Measurements from ENCODE around the gene ADAM12. TPM values are rescaled to one million over a fixed set of nuclear protein-coding genes. Genes with fewer than 3 reads are reported as not detected.
A peak's percentile ranks its signal among the peaks of the same experiment; 100 is the strongest.

ADAM12 gene
- total and polyA plus RNA-seq, 10 of the 15 experiments (the other 5 are each of a cell fraction or from before 2014, with no cell fraction given): under 0.01 to 0.62 (median 0.04) TPM; not detected in 5

DNA sequence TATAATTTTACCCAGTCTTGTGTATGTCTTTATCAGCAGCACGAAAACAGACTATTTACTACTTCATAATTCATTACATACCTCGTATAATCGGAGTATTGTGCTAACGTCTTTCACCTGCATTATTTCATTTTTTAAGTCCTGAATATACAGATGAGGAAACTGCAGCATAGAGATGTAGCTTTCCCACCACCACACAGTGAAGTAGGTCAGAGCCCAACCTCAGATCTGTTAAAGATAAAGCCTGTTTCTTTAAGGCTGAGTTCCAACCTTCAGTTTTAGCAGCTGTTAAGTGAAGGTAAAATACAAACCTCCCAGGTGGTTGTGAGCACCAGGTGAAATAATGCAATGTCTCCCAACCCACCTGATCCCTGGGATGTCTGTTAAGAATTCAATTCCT, 2.0 kb upstream of the ADAM12 start (continued):
- TF ChIP-seq, protein P1, sequence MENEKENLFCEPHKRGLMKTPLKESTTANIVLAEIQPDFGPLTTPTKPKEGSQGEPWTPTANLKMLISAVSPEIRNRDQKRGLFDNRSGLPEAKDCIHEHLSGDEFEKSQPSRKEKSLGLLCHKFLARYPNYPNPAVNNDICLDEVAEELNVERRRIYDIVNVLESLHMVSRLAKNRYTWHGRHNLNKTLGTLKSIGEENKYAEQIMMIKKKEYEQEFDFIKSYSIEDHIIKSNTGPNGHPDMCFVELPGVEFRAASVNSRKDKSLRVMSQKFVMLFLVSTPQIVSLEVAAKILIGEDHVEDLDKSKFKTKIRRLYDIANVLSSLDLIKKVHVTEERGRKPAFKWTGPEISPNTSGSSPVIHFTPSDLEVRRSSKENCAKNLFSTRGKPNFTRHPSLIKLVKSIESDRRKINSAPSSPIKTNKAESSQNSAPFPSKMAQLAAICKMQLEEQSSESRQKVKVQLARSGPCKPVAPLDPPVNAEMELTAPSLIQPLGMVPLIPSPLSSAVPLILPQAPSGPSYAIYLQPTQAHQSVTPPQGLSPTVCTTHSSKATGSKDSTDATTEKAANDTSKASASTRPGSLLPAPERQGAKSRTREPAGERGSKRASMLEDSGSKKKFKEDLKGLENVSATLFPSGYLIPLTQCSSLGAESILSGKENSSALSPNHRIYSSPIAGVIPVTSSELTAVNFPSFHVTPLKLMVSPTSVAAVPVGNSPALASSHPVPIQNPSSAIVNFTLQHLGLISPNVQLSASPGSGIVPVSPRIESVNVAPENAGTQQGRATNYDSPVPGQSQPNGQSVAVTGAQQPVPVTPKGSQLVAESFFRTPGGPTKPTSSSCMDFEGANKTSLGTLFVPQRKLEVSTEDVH (IDR thresholded peaks at IDR 0.05; ENCODE audit: low read depth, partially characterized antibody): no peak
- TF ChIP-seq NFYA (IDR thresholded peaks at IDR 0.05; ENCODE audit: borderline replicate concordance, low read depth, low read length) (no peak), SUPT20H (IDR thresholded peaks at IDR 0.05; ENCODE audit: borderline replicate concordance, control insufficient read depth, low read depth, low read length) (no peak), EED (IDR thresholded peaks at IDR 0.05; ENCODE audit: low read depth) (no peak), RFX5 (IDR thresholded peaks at IDR 0.05; ENCODE audit: low read depth, low read length) (no peak)
- TF ChIP-seq, protein P2, sequence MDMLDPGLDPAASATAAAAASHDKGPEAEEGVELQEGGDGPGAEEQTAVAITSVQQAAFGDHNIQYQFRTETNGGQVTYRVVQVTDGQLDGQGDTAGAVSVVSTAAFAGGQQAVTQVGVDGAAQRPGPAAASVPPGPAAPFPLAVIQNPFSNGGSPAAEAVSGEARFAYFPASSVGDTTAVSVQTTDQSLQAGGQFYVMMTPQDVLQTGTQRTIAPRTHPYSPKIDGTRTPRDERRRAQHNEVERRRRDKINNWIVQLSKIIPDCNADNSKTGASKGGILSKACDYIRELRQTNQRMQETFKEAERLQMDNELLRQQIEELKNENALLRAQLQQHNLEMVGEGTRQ (IDR thresholded peaks at IDR 0.05; ENCODE audit: borderline replicate concordance, low read depth, low read length): no peak

DNA sequence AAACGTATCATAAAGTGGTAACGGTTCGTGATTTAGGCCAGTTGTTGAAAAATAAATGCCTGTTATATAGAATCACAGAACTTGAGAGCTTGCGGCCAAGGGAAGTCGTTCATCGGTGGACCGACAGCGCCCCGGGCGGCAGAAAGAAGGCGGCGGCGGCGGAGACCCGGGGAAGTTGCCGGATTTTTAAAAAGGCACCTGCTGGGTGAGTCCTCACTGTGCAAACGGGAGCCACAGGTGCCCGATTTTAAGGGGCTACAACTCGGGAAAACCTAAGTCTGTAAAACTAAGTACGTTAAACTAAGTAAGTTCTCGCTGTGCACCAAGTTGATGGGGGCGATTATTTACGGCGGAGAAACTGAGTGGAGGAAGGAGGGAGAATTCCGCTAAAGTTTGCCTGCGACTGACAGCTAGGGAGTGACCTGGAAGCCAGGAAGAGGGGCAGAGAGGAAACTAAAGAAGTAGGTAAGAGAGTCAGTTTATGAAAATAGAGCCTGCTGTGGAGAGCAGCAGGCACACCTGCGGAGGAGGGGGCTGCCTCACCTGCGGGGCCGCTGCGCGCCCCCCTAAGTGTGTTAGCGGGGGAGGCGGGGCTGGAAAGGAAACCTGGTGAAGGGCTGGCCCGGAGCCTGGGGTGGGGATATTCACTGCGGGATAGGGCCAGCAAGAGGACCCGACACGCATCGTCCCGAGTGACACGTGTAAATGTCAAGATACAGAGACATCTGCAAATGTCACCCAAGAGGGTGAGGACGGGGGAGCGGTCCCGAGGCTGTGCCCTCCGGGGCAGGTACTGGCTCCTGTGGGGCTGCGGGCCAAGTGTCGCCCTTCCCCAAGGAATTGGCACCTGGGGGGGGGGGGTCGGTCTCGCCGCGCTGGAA, 996 bp downstream of the ADAM12 start:
- 37% methylated on average over 44 of the region's 50 CpGs for WGBS (ENCODE audit: insufficient coverage, insufficient replicate concordance, low lambda C conversion rate, missing lambda C conversion rate)
- Histone ChIP-seq H3K27ac (ENCODE audit: control insufficient read depth, insufficient read depth) (no peak overlapping the region), H3K4me1 (ENCODE audit: control insufficient read depth, insufficient read depth, low read length) (no peaks in the 10 kb centered on the region), H3K79me2 (ENCODE audit: control insufficient read depth, insufficient read depth, low read length) (no peaks in the 10 kb centered on the region), H3K27me3 (replicated peaks in 1 of 2; ENCODE audit: control insufficient read depth in 2 of 2, insufficient read depth in 2 of 2, low read length in 1 of 2) (no peaks in the 10 kb centered on the region), H3K4me3 (no peak overlapping the region), H3K4me2 (ENCODE audit: control insufficient read depth, insufficient read depth) (no peak overlapping the region), H4K20me1 (ENCODE audit: control insufficient read depth, insufficient read depth) (no peaks in the 10 kb centered on the region), H3K9ac (ENCODE audit: control insufficient read depth, insufficient read depth, low read length) (no peak overlapping the region), H3K9me3 (replicated peaks; ENCODE audit: control insufficient read depth, insufficient read depth, low read length) (no peaks in the 10 kb centered on the region; the same call in 2 of the 3 replicates), H3K36me3 (ENCODE audit: control insufficient read depth in 2 of 2, insufficient read depth in 2 of 2, low read length in 1 of 2) (no peaks in the 10 kb centered on the region), H2AFZ (ENCODE audit: control insufficient read depth, low read depth, low read length) (no peak overlapping the region)
- no peak for DNase-seq (ENCODE audit: low read depth, low spot score)
- no peak for FAIRE-seq
- POLR2A ChIA-PET: no interaction called here
- SMC1A ChIA-PET (ENCODE audit: uncharacterized antibody, unreplicated experiment): interaction anchor here (0.5 kb wide), 1 partner anchor 390 kb away, joined by 3 read pairs; no protein-coding TSS in a partner anchor
- CTCF ChIA-PET: no interaction called here
- ATAC-seq: no peak
- BruUV-seq (replicated peaks): no TSS peak
- intact Hi-C loops (cut with micrococcal nuclease; ENCODE audit: unreplicated experiment): loop anchor here (1.0 kb wide), 1 partner anchor 405 kb away; no protein-coding TSS in a partner anchor
- RAD21 ChIA-PET (ENCODE audit: unreplicated experiment): no interaction called here
- in situ Hi-C loops (cut with MboI): no loop called here
- no peak for TF ChIP-seq TCF12 (IDR thresholded peaks at IDR 0.05; ENCODE audit: low read depth, low read length)
- TF ChIP-seq, protein P3, sequence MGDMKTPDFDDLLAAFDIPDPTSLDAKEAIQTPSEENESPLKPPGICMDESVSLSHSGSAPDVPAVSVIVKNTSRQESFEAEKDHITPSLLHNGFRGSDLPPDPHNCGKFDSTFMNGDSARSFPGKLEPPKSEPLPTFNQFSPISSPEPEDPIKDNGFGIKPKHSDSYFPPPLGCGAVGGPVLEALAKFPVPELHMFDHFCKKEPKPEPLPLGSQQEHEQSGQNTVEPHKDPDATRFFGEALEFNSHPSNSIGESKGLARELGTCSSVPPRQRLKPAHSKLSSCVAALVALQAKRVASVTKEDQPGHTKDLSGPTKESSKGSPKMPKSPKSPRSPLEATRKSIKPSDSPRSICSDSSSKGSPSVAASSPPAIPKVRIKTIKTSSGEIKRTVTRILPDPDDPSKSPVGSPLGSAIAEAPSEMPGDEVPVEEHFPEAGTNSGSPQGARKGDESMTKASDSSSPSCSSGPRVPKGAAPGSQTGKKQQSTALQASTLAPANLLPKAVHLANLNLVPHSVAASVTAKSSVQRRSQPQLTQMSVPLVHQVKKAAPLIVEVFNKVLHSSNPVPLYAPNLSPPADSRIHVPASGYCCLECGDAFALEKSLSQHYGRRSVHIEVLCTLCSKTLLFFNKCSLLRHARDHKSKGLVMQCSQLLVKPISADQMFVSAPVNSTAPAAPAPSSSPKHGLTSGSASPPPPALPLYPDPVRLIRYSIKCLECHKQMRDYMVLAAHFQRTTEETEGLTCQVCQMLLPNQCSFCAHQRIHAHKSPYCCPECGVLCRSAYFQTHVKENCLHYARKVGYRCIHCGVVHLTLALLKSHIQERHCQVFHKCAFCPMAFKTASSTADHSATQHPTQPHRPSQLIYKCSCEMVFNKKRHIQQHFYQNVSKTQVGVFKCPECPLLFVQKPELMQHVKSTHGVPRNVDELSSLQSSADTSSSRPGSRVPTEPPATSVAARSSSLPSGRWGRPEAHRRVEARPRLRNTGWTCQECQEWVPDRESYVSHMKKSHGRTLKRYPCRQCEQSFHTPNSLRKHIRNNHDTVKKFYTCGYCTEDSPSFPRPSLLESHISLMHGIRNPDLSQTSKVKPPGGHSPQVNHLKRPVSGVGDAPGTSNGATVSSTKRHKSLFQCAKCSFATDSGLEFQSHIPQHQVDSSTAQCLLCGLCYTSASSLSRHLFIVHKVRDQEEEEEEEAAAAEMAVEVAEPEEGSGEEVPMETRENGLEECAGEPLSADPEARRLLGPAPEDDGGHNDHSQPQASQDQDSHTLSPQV (IDR thresholded peaks at IDR 0.05): no peak
- no peak for TF ChIP-seq TARDBP (IDR thresholded peaks at IDR 0.05; ENCODE audit: borderline replicate concordance)
- 0 out of 2 replicates have a peak, but pooled peaks have one; percentile 6 for TF ChIP-seq RAD21 (IDR thresholded peaks at IDR 0.05; ENCODE audit: insufficient read depth, low read depth, low read length)
- TF ChIP-seq TCF7 (IDR thresholded peaks at IDR 0.05; ENCODE audit: borderline replicate concordance): no peak

All from GM12878 (cell line).